H1 (cell line): ENCODE data around the gene MEF2A. TPM values are rescaled to one million over a fixed set of nuclear protein-coding genes. Genes with fewer than 3 reads are reported as not detected.

Source experiments
- SIRT6 ChIP-seq: IDR thresholded peaks from one replicate; pipeline ENCODE4 v1.7.1; 2012; ENCODE audit warnings: low read length, inconsistent platforms
- SUZ12 ChIP-seq: fragments of 200-600 bp; sonication (generic); IDR thresholded peaks from 2 replicates; pipeline ENCODE4 v1.6.1; 2012; ENCODE audit warnings: mild to moderate bottlenecking, inconsistent platforms, low read length, moderate library complexity, mixed read lengths
- polyA plus RNA-seq, 7 experiments: library from polyadenylated mRNA; depleted of rRNA in 3 of 7; stranded (reverse) in 5 of 7; unstranded in 2 of 7; fragments of >200 nt in 5 of 7; fragments of 200-250 nt in 2 of 7; gene quantifications; 1 replicate in 5 of 7; 2 replicates in 1 of 7; 4 replicates in 1 of 7; pipeline versions ENCODE4 v1.2.1 to v1.2.3, GENCODE V29; 2011 to 2013; ENCODE audit warnings: missing spikeins in 2 of 7, mixed read lengths in 2 of 7
- total RNA-seq: library from RNA; stranded (reverse); fragmentation: NEBNext Ultra II Directional; extraction: Animal tissue kit (Norgen Biotek cat#: 25700); gene quantifications from 2 replicates; pipeline ENCODE4 v1.2.1, GENCODE V29; 2021
- TF ChIP-seq, protein P1 (sequence below): IDR thresholded peaks from 2 replicates; pipeline ENCODE4 v1.6.1; 2012; ENCODE audit warnings: low read length, inconsistent platforms

Gene MEF2A
- total and polyA plus RNA-seq, 2 of the 8 experiments (the other 6 are each of a cell fraction or from before 2014, with no cell fraction given) = 15.6 to 22.5 TPM

DNA sequence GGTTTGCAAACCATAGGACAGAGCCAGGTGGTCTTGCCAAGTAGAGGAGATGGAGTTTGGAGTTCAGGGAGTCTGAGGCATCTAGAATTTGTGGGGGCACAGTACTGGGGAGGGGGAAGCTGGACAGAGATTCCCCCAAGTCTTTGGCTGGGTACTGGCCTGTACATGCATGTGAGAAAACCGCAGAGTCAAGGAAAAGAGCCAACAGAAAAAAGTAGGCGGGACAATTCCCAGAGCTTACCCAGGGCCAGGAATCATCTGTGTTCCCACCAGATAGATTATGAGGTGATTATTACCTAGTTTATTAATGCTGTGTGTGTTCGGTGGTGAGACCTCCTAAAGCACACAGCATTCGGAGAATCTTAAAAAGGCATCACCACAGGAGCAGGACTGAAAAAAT lies 156.1 kb downstream of the MEF2A start (continued):
- TF ChIP-seq, protein P1, sequence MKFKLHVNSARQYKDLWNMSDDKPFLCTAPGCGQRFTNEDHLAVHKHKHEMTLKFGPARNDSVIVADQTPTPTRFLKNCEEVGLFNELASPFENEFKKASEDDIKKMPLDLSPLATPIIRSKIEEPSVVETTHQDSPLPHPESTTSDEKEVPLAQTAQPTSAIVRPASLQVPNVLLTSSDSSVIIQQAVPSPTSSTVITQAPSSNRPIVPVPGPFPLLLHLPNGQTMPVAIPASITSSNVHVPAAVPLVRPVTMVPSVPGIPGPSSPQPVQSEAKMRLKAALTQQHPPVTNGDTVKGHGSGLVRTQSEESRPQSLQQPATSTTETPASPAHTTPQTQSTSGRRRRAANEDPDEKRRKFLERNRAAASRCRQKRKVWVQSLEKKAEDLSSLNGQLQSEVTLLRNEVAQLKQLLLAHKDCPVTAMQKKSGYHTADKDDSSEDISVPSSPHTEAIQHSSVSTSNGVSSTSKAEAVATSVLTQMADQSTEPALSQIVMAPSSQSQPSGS = no peak
- no peak for TF ChIP-seq SIRT6
- TF ChIP-seq SUZ12 = no peak
